Thoracic aorta (tissue), 2 donors: Measurements from ENCODE around the gene PHC2. TPM values are rescaled to one million over a fixed set of nuclear protein-coding genes. Genes with fewer than 3 reads are reported as not detected.

ENCODE experiments used
- ATAC-seq: fragments of 150-250 bp; one replicate; pipeline ENCODE4 v1.8.0; 2017; ENCODE audit warnings: low read depth; ENCODE audit not compliant: insufficient number of reproducible peaks, low FRiP score
- DNase-seq: peaks from one replicate; pipeline ENCODE4 v3.0.0-alpha.2; 2020; ENCODE audit warnings: low spot score
- H3K27ac ChIP-seq, 2 donors: fragments of 200-600 bp; sonication (generic); 1 replicate in 1 of 2; 2 replicates in 1 of 2; pipeline ENCODE4 v1.5.1; 2016; ENCODE audit warnings: mild to moderate bottlenecking in 2 of 2, moderate library complexity in 2 of 2
- H3K27me3 ChIP-seq: fragments of 200-600 bp; sonication (generic); replicated peaks from 2 replicates; pipeline ENCODE4 v1.6.0; 2016; ENCODE audit warnings: mild to moderate bottlenecking; ENCODE audit not compliant: insufficient read depth
- H3K36me3 ChIP-seq: fragments of 200-600 bp; sonication (generic); one replicate; pipeline ENCODE4 v1.5.1; 2016
- H3K4me1 ChIP-seq, 2 donors: fragments of 200-600 bp; sonication (generic); 1 replicate in 1 of 2; 2 replicates in 1 of 2; pipeline versions ENCODE4 v1.5.1 to v1.6.0; 2016; ENCODE audit warnings: low read depth in 2 of 2, mild to moderate bottlenecking in 1 of 2; ENCODE audit not compliant: control insufficient read depth in 1 of 2
- H3K4me3 ChIP-seq: fragments of 200-600 bp; sonication (generic); 2 replicates; pipeline ENCODE4 v1.5.1; 2016; ENCODE audit warnings: mild to moderate bottlenecking
- H3K9me3 ChIP-seq: fragments of 200-600 bp; sonication (generic); 2 replicates; pipeline ENCODE4 v1.5.1; 2016
- CTCF ChIP-seq: fragments of 200-600 bp; sonication (generic); IDR thresholded peaks from one replicate; pipeline ENCODE4 v1.5.1; 2019; ENCODE audit warnings: antibody characterized with exemption
- total RNA-seq, 2 donors: library from RNA; depleted of rRNA; stranded (reverse); fragments of >200 nt; gene quantifications; one replicate each; pipeline versions ENCODE4 v1.1.0 to v1.2.3, GENCODE V29; 2016

Gene PHC2
- total RNA-seq, 2 donors from 2014 or later: 174 to 238 TPM

- no peaks in the 10 kb centered on the region for H3K4me1 ChIP-seq
- DNase-seq: no peak
- no peak for ATAC-seq
- H3K27me3 ChIP-seq: no peaks in the 10 kb centered on the region
- no peak for TF ChIP-seq CTCF
- no peaks in the 10 kb centered on the region for H3K9me3 ChIP-seq
- no peaks in the 10 kb centered on the region for H3K36me3 ChIP-seq
- no peak overlapping the region for H3K4me3 ChIP-seq
- no peak overlapping the region for H3K27ac ChIP-seq
Measured at GRCh38 chr1:33446590-33446989, 15.7 kb upstream of the PHC2 start.

- TF ChIP-seq CTCF: no peak
- ATAC-seq: no peak
Measured at GRCh38 chr1:33445108-33445507, 14.2 kb upstream of the PHC2 start.

GRCh38 chr1:33443705-33444180 is 12.8 kb upstream of the PHC2 start:
- TF ChIP-seq CTCF: no peak
- Histone ChIP-seq H3K4me1 (no peaks in the 10 kb centered on the region), H3K27me3 (no peaks in the 10 kb centered on the region), H3K27ac (no peak overlapping the region), H3K4me3 (no peak overlapping the region), H3K36me3 (no peaks in the 10 kb centered on the region), H3K9me3 (no peaks in the 10 kb centered on the region)
- no peak for DNase-seq
- ATAC-seq: no peak

More at GRCh38 chr1:33445108-33445507, 14.2 kb upstream of the PHC2 start:
- no peaks in the 10 kb centered on the region for H3K9me3 ChIP-seq
- no peak for DNase-seq
- no peak overlapping the region for H3K27ac ChIP-seq
- H3K36me3 ChIP-seq: no peaks in the 10 kb centered on the region
- H3K4me3 ChIP-seq: no peak overlapping the region
- no peaks in the 10 kb centered on the region for H3K4me1 ChIP-seq
- H3K27me3 ChIP-seq: no peaks in the 10 kb centered on the region

DNA sequence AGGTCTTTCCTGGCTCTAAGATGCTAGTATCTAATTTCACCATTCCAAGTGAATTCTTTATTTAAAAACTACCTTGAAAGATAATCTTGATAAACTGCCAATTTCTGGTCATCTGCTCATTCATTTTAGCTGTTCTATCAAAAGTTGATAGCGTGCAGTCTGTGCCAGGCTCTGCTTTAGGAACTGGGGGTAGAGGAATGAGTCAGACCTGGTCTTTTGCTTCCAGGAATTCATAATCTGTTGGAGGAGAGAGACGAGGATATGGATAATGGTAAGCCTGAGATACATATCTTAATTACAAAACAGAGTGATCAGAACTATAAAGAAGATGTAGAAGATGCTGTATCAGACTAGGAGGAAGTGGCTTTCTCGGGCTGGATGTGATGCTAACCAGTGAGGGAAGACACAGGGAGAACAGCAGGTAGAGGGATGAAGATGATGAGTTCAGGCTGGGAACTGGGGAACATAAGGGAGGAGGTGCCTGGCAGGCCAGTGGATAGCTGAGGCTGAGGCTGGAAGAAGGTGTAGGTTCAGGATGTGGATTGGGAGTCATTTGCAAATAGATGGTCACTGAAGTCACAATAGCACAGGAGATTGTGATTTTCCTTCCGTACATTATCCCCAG is 12.3 kb upstream of the PHC2 start:
- H3K9me3 ChIP-seq: no peaks in the 10 kb centered on the region
- H3K36me3 ChIP-seq: no peaks in the 10 kb centered on the region
- no peak for TF ChIP-seq CTCF
- H3K4me3 ChIP-seq: no peak overlapping the region
- DNase-seq: no peak
- H3K27ac ChIP-seq: no peak overlapping the region
- ATAC-seq: no peak
- H3K27me3 ChIP-seq: no peaks in the 10 kb centered on the region
- H3K4me1 ChIP-seq: no peaks in the 10 kb centered on the region

DNA sequence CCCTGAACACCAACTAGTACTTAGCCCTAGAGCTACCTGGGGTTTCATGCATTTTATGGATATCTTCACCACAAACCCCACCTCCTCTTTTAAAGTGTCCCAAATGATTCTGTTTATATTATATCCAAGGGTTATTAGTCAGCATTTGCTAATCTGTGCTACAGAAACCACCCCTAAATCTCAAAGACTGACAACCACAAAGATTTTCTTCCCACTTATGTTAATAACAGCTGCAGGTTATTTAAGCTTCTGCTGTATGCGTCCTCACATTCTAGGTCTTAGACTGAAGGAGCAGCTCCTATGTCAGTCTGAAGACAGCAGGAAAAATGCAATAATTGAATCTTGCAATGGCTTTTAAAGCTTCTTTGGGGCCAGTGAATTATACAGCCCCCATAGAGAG is 11.2 kb upstream of the PHC2 start:
- no peak for TF ChIP-seq CTCF
- ATAC-seq: no peak
- Histone ChIP-seq H3K4me1 (no peaks in the 10 kb centered on the region), H3K27ac (no peak overlapping the region), H3K9me3 (no peaks in the 10 kb centered on the region), H3K36me3 (no peaks in the 10 kb centered on the region), H3K27me3 (no peaks in the 10 kb centered on the region), H3K4me3 (no peak overlapping the region)
- DNase-seq: no peak
